Stimulated activated CD4-positive, alpha-beta T cell treated with anti-CD3 and anti-CD28 coated beads, TNF-alpha, amount 100 ng/mL, for 48 hours (primary cell): ENCODE data around the gene TBC1D22B.
A peak's percentile ranks its signal among the peaks of the same experiment; 100 is the strongest.
"Not testable (repeated sequence)": the region's sequence is repeated elsewhere in the genome, so short reads cannot be mapped to it uniquely, and the experiment has no call there.

Source experiments
- DNase-seq, 3 donors: peaks; one replicate each; pipeline ENCODE4 v3.0.0-alpha.2; 2020; ENCODE audit warnings: low read depth in 3 of 3

TBC1D22B gene

DNA sequence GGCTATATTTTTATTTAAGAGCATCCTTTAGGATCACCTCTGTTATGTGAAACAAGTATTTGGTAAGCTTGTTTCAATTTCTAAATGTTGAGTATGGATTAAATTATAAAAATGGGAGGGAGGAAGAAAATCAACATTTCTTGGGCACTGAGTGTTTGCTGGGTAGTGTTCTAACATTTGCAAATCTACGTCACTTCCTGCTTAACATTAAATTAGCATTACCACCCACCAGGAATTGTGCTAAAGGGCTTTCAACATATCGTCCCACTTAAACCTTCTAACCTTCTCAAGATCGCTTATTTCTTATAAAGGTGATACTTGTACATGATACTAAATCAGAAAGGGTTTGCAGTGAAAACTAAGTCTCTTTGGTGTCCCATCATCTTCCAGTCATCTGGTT, 8.3 kb downstream of the TBC1D22B start:
- DNase-seq = no peak

DNA sequence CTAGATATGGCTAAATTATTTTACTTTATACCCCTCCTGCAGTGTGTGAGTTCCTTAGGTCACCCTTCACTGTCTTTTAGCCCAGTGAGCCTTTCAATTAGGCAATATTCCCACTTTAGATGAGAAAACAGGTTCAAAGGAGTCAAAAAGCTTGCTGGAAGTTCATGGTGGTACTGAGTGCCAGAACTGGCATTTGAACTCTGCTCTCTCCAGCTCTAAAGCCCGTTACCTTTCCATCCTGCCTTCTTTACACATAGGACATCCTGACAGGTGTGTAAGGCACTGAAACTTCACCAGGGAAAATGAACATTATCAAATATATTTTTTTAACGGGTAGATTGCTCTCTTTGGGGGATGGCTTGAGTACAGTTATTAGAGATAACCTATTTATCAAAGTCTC, 11.5 kb downstream of the TBC1D22B start:
- no peak for DNase-seq

DNA sequence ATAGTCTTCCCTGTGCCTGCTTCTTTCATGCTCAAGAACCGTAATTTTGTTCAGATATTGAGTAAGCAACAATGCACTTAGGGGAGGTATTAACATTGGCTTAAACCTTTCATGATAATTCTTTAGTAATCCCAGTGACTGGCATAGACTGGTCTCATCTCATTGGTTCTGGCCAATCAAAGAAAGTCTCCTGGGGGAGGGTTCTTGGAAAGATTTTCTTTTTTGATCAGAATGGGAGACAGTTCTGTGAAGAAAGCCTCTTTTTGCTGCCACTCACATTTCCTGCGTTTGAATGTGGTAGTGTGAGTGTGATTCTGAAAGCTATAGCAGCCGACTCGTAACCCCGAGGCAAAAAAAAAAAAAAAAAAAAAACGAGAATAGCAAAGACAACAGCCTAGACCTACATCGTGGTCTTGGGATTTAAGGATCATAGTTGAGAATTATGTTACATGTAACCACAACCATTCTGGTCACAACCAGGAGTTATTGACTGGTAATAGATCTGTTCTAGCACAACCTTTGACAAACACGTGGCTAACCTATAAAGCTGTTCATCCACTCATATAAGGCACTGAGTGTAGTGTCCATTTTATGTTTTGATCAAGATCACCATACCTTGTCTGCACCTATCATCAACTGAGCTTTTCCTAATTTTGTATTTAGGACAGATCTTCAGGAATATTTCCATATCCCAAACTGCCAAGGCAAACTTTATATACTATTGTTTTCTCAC, 15.4 kb downstream of the TBC1D22B start:
- DNase-seq = no peak

DNA sequence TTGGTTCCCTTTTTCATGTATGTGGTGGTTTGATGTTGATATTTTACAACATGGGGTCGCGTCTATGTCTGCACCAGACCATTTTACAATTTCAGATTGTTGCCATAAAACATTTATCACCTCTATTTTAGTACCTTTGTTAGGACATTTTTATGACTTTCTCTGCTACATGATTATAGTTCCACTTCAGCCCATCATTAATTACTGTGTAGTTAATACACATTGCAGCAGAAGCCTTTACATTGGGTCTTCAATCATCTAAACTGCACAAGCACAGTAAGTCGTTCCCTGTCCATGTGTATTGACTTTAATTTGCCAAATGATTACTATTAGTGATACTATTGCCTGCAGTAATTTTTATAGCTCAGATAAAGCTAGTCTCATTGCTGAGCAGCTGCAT, 16.1 kb downstream of the TBC1D22B start:
- no peak for DNase-seq

DNA sequence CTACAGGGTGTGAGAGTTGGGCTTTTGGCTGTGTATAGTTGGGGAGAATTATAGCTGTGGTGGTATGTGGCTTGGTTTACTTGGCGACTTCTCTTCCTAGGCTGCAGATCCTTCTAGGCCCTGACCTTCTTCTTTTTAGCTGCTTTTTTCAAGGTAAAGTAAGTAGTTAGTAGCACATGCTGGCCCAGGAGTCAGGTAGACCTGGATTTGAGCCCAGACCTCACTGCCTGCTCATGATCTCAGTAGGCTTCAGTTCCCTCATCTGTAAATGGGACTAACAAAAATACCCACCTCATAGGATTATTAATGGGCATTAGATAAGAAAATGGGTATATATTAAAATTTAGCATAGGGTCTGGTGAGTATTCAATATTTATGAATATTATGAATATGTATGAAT, 17.8 kb downstream of the TBC1D22B start:
- DNase-seq = no peak

DNA sequence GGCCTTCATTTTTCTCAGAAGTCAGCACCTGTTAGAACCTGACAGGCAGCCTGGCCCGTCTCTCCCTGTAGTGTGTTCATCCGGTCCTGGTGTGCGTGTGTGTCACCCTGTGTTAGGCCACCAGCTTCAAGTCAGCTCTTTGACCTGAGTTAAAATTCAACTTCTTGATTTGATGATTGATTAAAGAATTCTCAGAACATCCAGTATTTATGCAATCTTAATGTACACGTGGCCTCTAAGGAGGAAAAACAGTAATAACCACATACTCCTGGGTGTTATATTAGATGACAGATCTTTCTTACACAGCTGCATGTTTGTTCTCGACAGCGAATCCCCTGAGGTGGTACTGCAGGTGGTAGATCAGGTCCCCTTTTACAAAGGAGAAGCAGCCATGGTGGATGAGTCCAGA, 19.4 kb downstream of the TBC1D22B start:
- DNase-seq = no peak

DNA sequence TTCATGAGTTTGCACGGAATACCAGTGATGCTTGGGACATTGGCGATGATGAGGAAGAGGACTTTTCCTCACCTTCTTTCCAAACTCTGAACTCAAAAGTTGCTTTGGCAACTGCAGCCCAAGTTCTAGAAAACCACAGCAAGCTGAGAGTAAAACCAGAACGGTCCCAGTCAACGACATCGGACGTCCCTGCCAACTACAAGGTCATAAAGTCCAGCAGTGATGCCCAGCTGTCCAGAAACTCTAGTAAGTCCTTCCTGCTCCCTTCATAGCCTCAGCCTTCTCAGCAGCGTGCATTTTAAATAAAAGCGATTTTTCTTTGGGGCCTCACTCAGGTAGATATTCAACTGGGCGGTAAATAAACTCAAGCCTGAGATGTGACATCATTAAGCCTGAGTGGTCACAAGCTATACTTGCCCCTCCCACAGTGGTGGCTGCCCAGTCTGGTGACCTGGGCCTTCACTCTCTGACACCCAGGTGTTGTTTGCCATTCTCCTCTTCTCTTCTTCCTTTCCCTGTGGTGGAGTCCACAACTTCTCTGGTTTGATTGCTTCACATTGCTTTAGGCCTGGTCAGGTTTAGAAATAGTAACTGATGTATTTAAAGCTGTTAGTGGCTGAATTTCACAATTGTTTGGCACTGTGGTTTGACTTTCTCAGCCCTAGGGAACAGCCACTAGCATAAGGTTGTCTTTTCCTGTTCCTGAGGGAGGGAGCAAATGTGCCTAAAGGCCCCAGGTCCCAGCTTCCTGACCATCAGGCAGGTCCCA, 22.0 kb downstream of the TBC1D22B start:
- no peak for DNase-seq

DNA sequence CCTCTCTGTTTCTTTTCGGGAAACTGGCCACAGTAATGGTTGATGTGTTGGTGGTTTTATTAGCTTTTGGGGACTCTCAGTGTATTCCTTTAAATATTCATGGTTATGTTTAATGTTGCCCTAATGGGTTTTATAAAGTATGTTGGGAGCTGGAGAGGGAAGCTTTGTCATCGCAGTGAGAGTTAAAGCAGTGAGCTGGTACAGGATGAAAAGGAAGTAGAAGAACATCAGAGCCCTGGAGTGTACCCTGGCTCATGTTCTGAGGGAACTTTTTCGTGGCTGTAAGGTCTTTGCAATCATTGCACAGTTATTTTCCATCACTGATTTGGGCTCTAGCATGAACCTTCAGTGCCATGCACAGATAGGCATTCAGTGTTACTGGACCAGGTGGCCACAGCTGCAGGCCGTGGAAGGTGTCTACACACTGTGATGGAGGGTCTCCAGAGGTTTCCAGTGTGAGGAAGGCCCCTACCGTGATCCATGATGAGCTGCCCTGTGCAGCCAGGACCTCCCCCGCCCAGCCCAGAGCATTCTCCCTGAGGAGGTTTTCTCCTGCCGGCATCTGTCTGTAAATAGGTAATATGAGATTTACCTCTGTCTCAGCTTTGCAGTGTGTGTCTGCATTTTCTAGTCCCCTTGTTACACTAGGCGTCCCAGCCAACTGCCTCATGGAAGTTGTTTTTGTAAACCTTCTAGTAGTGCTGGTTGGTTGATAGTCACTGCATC, 22.8 kb downstream of the TBC1D22B start:
- DNase-seq = no peak

DNA sequence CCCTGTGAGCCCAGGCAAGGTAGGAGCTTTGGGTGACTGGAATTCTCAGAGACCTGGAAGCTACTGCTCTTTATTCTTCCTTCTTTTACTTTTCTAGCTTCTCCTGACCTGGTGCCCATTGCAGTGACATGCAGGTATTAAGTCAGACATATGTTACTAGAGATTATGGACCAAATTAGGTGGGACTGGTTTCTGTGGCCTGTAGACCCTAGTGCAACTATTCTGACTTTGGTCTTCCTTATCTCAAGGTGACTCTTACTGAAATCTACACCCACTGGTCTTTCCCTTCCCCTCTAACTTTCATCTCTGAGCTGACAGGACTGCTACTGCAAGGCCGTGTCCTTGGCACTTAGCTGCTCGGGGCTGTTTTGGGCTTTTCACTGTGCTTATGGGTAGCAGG, 24.8 kb downstream of the TBC1D22B start:
- DNase-seq = no peak

DNA sequence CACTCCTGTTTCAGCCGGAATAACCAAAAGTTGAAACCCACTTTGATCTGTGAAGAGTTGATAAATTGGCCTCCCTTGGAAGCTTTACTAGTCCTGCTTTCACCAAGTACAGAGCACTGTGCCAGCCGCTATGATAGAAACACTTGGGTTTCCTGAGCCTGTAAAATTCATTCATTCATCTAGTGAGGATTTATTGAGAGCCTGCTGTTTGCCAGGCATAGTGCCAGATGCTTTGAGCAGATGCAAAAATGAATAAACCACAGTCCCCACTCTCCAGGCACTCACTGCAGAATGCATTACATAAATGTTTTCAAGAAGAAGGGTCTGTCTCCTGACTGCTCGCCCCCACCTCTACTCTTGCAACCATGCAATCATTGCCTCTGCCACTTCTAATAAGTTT, 25.7 kb downstream of the TBC1D22B start:
- no peak for DNase-seq

DNA sequence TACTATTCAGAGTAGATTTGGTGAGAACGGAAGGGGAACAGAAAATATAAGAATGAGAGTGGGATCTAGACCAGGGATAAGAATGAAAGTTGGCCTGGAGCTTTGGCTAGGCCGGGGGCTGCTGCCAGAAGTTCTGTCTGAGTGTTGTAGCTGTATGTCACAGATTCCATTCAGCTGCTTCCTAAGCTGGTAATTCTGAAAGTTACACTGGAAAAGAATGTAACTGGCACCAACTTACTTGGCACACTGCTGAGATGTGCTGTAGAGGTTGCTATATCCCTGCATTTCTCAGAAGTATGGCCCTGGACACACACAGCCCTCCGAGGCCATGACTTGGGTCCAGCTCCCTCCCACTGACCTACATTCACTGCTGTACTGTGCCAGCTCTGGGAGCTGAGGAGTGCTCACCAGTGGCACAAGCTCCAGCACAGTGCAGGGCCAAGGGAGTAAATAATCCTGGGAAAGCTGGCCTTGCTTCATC, 26.1 kb downstream of the TBC1D22B start:
- DNase-seq = no peak

DNA sequence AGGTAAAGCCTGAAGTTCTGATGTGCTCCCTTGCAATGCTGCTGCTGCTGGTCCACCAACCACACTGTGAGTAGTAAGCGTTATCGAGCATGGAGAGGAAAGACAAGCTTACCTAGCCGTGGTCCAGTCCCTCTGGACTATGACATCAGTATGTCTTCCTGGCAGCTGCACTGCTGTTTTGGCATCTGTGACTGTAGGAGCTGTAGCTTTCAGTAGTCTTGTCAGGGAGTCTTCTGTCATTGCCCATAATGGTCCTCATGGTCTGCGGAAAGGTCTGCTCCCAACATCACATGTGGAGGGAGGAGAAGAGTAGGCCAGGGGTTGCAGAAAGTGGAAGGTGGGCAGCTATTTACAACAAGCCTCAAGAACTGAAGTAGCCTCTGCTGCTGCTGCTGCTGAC, 27.2 kb downstream of the TBC1D22B start:
- DNase-seq = no peak

DNA sequence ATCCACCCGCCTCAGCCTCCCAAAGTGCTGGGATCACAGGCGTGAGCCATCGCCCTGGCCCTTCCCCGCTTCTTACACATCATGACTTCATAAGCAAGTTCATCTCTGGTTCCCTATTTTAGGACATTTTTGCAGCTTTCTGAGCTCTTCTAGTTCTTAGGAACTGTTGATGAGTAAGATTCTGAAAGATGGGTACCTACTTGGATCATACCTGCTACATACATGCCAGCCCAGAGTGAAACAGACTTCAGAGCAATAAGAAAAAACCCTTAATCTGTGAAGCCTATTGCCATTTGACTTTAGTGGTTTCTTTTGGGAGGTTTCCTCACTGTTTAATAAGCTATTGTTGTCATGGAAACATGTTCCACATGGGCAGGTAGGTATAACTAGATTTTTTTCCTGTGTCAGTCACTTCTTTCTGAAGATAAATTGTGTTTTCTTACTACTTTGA, 28.3 kb downstream of the TBC1D22B start:
- DNase-seq = peak in 1 of 3 donors; percentile 22

DNA sequence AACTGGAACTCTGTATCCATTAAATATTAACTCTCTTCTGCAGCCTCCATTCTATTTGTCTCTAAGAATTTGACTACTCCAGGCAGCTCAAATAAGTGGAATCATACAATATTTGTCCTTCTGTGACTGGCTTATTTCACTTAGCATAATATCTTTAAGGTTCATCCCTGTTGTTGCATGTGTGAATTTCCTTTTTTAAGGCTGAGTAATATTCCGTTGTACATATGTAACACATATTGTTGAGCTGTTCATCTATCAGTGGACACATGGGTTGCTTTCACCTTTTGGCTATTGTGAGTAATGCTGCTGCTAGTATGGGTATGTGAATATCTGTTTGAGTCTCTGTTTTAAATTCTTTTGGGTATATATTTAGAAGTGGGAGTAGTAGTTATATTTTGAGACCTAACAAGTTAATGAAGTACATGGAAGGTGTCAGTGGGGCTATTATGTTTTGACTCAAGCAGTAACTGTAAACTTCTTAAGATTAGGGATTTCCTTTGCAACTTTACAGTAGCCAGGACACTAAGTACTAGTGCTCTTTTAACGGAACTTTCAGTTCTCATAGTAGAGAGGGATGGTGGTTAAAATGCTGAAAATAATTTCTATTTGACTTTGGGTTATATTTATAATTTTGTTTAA, 30.1 kb downstream of the TBC1D22B start:
- DNase-seq = no peak

DNA sequence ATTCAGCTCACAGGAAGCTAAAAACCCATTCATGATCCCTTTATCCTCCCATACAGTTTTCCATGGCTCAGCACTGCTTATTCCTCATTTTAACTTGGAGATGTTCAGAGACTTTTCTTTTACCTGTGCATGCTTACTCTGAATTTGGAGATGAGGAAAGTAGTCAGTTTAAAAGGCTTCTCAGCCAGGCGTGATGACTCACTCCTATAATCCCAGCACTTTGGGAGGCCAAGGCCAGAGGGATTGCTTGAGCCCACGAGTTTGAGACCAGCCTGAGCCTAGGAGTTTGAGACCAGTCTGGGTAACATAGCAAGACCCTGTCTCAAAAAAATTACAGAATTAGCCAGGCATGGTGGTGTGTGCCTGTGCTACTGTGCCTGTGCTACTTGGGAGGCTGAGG, 30.7 kb downstream of the TBC1D22B start:
- no peak for DNase-seq

DNA sequence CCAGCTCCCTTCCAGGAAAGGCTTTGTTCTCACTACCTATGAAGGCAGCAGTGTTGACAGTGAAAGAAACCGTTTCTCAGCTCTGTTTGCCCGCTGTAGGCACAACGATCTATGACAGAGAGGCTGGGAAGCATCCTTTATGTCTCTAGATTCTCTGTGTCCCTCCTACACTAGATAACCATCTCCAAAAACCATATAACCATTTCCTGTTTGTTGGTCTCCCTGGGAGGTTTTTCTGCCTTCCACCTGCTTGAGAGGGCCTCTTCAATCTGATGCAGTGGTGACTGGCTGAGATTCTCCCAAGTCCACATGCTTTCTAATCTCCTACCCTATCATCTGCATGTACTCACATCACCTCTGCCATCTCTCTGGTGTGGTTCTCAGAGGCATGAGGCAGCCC, 32.4 kb downstream of the TBC1D22B start:
- DNase-seq = peak; percentile 10 to 33 (median 13)

DNA sequence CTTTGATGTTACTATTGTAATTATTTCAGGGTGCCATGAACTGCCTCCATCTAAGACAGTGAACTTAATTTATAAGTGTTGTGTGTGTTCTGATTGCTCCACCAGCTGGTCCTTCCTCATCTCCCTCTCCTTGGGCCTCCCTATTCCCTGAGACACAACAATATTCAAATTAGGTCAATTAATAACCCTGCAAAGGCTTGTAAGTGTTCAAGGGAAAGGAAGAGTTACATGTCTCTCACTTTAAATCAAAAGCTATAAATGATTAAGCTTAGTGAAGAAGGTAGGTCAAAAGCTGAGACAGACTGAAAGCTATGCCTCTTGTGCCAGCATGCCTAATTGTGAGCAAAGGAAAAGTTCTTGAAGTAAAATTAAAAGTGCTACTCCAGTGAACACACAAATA, 35.9 kb downstream of the TBC1D22B start:
- no peak for DNase-seq

DNA sequence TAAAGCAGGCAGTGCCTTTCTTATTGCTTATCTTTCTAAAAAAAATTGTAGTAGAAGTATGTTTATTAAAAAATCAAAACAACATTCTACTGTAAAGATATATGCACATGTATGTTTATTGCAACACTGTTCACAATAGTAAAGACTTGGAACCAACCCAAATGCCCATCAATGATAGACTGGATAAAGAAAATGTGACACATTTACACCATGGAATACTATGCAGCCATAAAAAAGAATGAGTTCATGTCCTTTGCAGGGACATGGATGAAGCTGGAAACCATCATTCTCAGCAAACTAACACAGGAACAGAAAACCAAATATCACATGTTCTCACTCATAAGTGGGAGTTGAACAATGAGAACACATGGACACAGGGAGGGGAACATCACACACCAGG, 40.1 kb downstream of the TBC1D22B start:
- DNase-seq = not testable (repeated sequence)

DNA sequence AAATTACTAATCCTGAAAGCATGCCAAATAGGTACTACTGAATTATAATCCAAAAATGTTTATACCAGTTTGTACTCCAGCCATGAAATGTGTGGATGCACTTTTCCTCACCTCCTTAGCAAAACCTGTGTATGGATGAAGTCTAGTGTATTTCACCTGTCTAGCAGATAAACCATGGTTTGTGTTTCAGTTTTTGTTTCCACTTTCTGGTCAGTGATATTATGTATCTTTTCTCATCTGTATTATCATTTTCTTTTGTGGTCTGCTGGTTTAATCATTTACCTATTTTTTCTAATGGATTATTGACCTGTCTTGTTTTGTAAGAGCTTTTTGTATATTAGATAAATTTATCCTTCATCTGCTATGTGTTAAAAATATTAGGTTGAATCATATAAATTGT, 41.4 kb downstream of the TBC1D22B start:
- DNase-seq = no peak

DNA sequence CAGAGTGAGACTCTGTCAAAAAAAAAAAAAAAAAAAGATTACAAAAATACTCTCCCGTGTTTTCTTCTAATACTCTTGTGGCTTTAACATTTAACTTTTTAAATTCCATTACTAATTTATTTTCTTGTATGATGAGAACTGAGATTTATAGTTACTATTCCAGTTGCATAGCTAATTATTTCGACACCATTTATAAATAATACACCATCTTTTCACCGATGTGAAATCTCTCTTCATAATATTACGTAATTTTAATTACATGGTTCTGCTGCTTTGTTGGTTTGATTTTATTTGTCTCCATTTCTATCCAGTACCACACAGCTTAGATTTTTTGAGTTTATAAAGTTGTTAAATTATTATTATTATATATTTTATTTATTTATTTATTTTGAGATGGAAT, 42.4 kb downstream of the TBC1D22B start:
- no peak for DNase-seq

DNA sequence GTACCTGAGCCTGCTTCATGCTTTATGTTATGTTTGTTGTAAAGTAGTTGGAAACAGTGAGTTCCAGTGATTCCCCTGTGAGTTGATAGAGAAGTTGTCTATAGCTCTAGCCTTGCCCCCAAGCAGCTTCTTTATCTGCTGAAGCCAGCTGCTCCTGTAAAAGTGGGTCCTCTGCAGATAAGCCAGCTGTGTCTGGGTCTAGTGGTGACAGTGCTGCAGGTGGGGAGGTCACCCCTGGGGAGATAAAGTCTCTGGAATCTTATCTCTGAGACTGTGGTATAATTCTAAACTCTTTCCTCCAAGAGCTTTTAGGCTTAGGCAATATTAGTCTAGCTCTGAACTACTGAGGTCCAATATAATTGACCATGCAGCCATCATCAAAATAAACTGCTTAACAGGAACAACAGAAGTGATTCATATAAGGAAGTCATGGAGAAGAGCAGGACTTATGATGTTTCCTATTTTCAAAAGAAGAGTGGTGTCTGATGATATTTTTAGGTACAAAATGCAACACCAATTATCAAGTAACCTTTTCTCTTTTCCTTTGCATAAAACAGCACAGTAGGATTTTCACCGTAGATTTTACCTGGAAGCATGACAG, 44.6 kb downstream of the TBC1D22B start:
- no peak for DNase-seq
